Vagina (tissue), 2 donors: ENCODE data around the gene NLRC3.

Source experiments
- CTCF ChIP-seq, 3 experiments: fragments of 450-650 bp in 2 of 3; fragments of 200-600 bp in 1 of 3; sonication (generic) in 1 of 3; IDR thresholded peaks; one replicate each; pipeline ENCODE4 v1.5.1; 2017 to 2019; ENCODE audit warnings: antibody characterized with exemption in 3 of 3, mild to moderate bottlenecking in 2 of 3, moderate library complexity in 2 of 3
- POLR2A ChIP-seq, 2 donors: fragments of 450-650 bp; IDR thresholded peaks; one replicate each; pipeline ENCODE4 v1.6.1; 2017; ENCODE audit warnings: antibody characterized with exemption in 2 of 2, mild to moderate bottlenecking in 2 of 2, moderate library complexity in 2 of 2

- TF ChIP-seq CTCF (IDR thresholded peaks at IDR 0.05) (peak in 1 of 3 experiments; percentile 12), POLR2A (IDR thresholded peaks at IDR 0.05) (peak in 1 of 2 donors; percentile 36)
These were observed 34.2 kb upstream of the NLRC3 start, which contains the start of gene SLX4 for GRCh38 chr16:3611146-3611975.
